GM12878 (cell line): ENCODE measurements around the gene PPP2R3C. TPM values are rescaled to one million over a fixed set of nuclear protein-coding genes. Genes with fewer than 3 reads are reported as not detected.
A peak's percentile ranks its signal among the peaks of the same experiment; 100 is the strongest.

Experiments
- BACH1 ChIP-seq: fragments of 450-650 bp; IDR thresholded peaks from 2 replicates; pipeline ENCODE4 v1.6.1; 2017; ENCODE audit warnings: mild to moderate bottlenecking, borderline replicate concordance
- CREB1 ChIP-seq: IDR thresholded peaks from 2 replicates; pipeline ENCODE4 v1.6.1; 2012; ENCODE audit warnings: low read depth, mild to moderate bottlenecking, inconsistent platforms
- JUNB ChIP-seq: IDR thresholded peaks from 2 replicates; pipeline ENCODE4 v1.6.1; 2016; ENCODE audit warnings: antibody characterized with exemption, mild to moderate bottlenecking
- JUND ChIP-seq: IDR thresholded peaks from 2 replicates; pipeline ENCODE4 v1.6.1; 2012; ENCODE audit warnings: low read depth, mild to moderate bottlenecking, low read length, improper control_type of control experiment, moderate library complexity
- POU2F2 ChIP-seq: IDR thresholded peaks from 3 replicates; pipeline ENCODE4 v1.6.1; 2011; ENCODE audit warnings: low read depth, mild to moderate bottlenecking, low read length, borderline replicate concordance
- SIN3A ChIP-seq: IDR thresholded peaks from 2 replicates; pipeline ENCODE4 v1.6.1; 2012; ENCODE audit warnings: low read depth, low read length, improper control_type of control experiment
- SMC3 ChIP-seq: IDR thresholded peaks from 2 replicates; pipeline ENCODE4 v1.6.1; 2011; ENCODE audit warnings: low read length, improper control_type of control experiment, borderline replicate concordance
- TCF12 ChIP-seq: IDR thresholded peaks from 2 replicates; pipeline ENCODE4 v1.6.1; 2011; ENCODE audit warnings: low read depth, mild to moderate bottlenecking, low read length
- ZBED1 ChIP-seq: IDR thresholded peaks from 2 replicates; pipeline ENCODE4 v1.6.1; 2016; ENCODE audit warnings: borderline replicate concordance
- ZSCAN29 ChIP-seq: fragments of 450-650 bp; IDR thresholded peaks from 2 replicates; pipeline ENCODE4 v1.6.1; 2017; ENCODE audit warnings: mild to moderate bottlenecking, moderate library complexity
- polyA plus RNA-seq, 11 experiments: library from polyadenylated mRNA; depleted of rRNA in 4 of 11; unstranded in 6 of 11; stranded (reverse) in 5 of 11; fragments of >200 nt; fragmentation: Nextera tagmentation in 4 of 11; fragmentation: Illumina TruSeq in 1 of 11; extraction: Ambion mirVana in 4 of 11; extraction: Trizol in 1 of 11; gene quantifications; 1 replicate in 1 of 11; 2 replicates in 10 of 11; pipeline versions ENCODE4 v1.2.1 to v1.2.3, GENCODE V29; 2011 to 2016; ENCODE audit warnings: inconsistent platforms in 2 of 11, missing spikeins in 2 of 11, low read depth in 1 of 11
- total RNA-seq, 4 experiments: library from RNA; depleted of rRNA in 3 of 4; stranded (reverse); fragments of >200 nt in 3 of 4; fragmentation: Illumina TruSeq in 1 of 4; extraction: Trizol in 1 of 4; gene quantifications; 2 replicates each; pipeline versions ENCODE4 v1.2.1 to v1.2.3, GENCODE V29; 2013 to 2021
- TF ChIP-seq, protein P1 (sequence below): fragments of 450-650 bp; formaldehyde crosslinking; IDR thresholded peaks from 2 replicates; pipeline ENCODE4 v1.5.0; 2022; ENCODE audit warnings: mild to moderate bottlenecking, missing genetic modification characterization

PPP2R3C gene
- total and polyA plus RNA-seq, 10 of the 15 experiments (the other 5 are each of a cell fraction or from before 2014, with no cell fraction given) = 27.6 to 80.5 (median 42.9) TPM

DNA sequence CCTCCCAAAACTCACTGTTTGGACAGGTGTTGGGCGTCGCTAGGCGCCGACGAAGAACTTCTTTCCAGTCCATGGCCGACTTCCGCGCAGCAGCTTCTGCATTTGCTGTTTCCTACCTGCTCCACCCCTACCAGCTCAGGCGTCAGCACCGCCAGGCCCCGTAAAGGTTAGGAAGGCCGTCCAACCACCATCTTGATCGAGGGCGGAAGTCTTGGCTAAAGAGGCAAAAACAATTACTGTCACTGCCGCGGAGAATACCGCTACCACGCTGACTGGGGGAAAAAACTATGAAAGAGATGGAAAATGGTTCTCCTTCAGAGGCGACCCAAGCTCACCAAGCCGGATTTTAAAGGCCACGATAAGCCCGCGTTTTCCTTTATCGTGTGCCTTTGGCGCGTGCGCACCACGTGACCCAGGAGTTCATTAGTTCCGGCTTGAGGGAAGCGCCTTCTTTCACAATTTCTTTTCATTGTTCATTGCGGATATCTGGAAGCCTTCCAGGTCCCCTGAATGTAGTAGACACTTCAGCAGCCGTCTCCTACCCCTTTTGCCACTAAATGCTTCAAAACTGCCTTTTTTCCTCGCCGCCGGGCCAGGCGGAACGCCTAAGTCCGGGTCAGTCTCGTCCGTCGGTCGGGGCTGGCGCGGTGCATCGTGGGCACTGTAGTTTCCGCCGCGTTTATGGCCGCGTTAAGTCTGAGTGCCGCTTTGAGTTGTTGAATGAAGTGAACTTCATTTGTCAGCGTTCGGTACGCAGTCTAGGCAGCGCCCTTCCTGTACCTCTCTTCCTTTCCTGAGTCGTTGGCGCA lies at the start of gene PPP2R3C, which contains the start of gene PRORP (continued):
- TF ChIP-seq JUND (no peak), TCF12 (0 out of 2 replicates have a peak, but pooled peaks have one; percentile 34), JUNB (no peak), ZSCAN29 (no peak), POU2F2 (peak; percentile 62; the same call in 1 of the 3 replicates), CREB1 (peak; percentile 87), ZBED1 (0 out of 2 replicates have a peak, but pooled peaks have one; percentile 29), SMC3 (peak; percentile 9; the same call in 1 of the 2 replicates), BACH1 (no peak), SIN3A (peak; percentile 48)
- TF ChIP-seq, protein P1, sequence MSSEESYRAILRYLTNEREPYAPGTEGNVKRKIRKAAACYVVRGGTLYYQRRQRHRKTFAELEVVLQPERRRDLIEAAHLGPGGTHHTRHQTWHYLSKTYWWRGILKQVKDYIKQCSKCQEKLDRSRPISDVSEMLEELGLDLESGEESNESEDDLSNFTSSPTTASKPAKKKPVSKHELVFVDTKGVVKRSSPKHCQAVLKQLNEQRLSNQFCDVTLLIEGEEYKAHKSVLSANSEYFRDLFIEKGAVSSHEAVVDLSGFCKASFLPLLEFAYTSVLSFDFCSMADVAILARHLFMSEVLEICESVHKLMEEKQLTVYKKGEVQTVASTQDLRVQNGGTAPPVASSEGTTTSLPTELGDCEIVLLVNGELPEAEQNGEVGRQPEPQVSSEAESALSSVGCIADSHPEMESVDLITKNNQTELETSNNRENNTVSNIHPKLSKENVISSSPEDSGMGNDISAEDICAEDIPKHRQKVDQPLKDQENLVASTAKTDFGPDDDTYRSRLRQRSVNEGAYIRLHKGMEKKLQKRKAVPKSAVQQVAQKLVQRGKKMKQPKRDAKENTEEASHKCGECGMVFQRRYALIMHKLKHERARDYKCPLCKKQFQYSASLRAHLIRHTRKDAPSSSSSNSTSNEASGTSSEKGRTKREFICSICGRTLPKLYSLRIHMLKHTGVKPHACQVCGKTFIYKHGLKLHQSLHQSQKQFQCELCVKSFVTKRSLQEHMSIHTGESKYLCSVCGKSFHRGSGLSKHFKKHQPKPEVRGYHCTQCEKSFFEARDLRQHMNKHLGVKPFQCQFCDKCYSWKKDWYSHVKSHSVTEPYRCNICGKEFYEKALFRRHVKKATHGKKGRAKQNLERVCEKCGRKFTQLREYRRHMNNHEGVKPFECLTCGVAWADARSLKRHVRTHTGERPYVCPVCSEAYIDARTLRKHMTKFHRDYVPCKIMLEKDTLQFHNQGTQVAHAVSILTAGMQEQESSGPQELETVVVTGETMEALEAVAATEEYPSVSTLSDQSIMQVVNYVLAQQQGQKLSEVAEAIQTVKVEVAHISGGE (CRISPR knock-in tag) = peak; percentile 88
